NOMO-1 treated with dmso at 0.1 percent for 144 hours (cell line): ENCODE measurements around the gene SCTR.

ENCODE experiments used
- DNase-seq: peaks from one replicate; lab custom pipeline; 2025; ENCODE audit not compliant: unreplicated experiment; lab: John Stamatoyannopoulos, UW

SCTR gene

GRCh38 chr2:119488245-119489214 lies 35.8 kb downstream of the SCTR start:
- no peak for DNase-seq

GRCh38 chr2:119487434-119488244 lies 36.6 kb downstream of the SCTR start:
- DNase-seq, result no peak

GRCh38 chr2:119486886-119487285 lies 37.4 kb downstream of the SCTR start:
- no peak for DNase-seq

- no peak for DNase-seq
Measured at GRCh38 chr2:119486196-119486827, 38.0 kb downstream of the SCTR start.

GRCh38 chr2:119485336-119486110 lies 38.8 kb downstream of the SCTR start:
- DNase-seq, result no peak

GRCh38 chr2:119484834-119485233 lies 39.4 kb downstream of the SCTR start:
- no peak for DNase-seq

GRCh38 chr2:119483896-119484718 lies 40.2 kb downstream of the SCTR start:
- DNase-seq, result no peak

GRCh38 chr2:119483395-119483753 lies 40.9 kb downstream of the SCTR start:
- no peak for DNase-seq

- peak; percentile 40 for DNase-seq
Measured at GRCh38 chr2:119482481-119483394, 41.5 kb downstream of the SCTR start.

- no peak for DNase-seq
Measured at GRCh38 chr2:119481501-119482455, 42.5 kb downstream of the SCTR start.

GRCh38 chr2:119480718-119481142 lies 43.6 kb downstream of the SCTR start:
- no peak for DNase-seq

GRCh38 chr2:119480184-119480583 lies 44.1 kb downstream of the SCTR start:
- no peak for DNase-seq

- DNase-seq, result no peak
Measured at GRCh38 chr2:119478978-119479295, 45.3 kb downstream of the SCTR start.

GRCh38 chr2:119478188-119478977 lies 45.9 kb downstream of the SCTR start:
- no peak for DNase-seq

- DNase-seq, result no peak
Measured at GRCh38 chr2:119477113-119477505, 47.2 kb downstream of the SCTR start.

- DNase-seq, result peak; percentile 25
Measured at GRCh38 chr2:119476301-119477112, 47.8 kb downstream of the SCTR start.
